Sigmoid colon (tissue), 7 donors: Measurements from ENCODE around the gene RPP21. TPM values are rescaled to one million over a fixed set of nuclear protein-coding genes. Genes with fewer than 3 reads are reported as not detected.

Source experiments
- DNase-seq: peaks from one replicate; pipeline ENCODE4 v3.0.0-alpha.2; 2019
- H3K27ac ChIP-seq, 4 donors: fragments of 200-600 bp; sonication (generic); one replicate each; pipeline ENCODE4 v1.5.1; 2016 to 2019; ENCODE audit warnings: mild to moderate bottlenecking in 1 of 4
- H3K27me3 ChIP-seq, 3 donors: fragments of 200-600 bp; sonication (generic); one replicate each; pipeline ENCODE4 v1.5.1; 2019; ENCODE audit warnings: mild to moderate bottlenecking in 1 of 3
- H3K36me3 ChIP-seq, 4 donors: fragments of 200-600 bp; sonication (generic); one replicate each; pipeline ENCODE4 v1.5.1; 2016 to 2019
- H3K4me1 ChIP-seq, 4 donors: fragments of 200-600 bp; sonication (generic); one replicate each; pipeline ENCODE4 v1.5.1; 2017 to 2019
- H3K4me3 ChIP-seq, 4 donors: fragments of 200-600 bp; sonication (generic); one replicate each; pipeline ENCODE4 v1.5.1; 2017 to 2019; ENCODE audit warnings: mild to moderate bottlenecking in 2 of 4, moderate library complexity in 1 of 4
- H3K9me3 ChIP-seq, 4 donors: fragments of 200-600 bp in 3 of 4; sonication (generic) in 3 of 4; one replicate each; pipeline versions ENCODE4 v1.5.1 to v1.6.1; 2013 to 2019
- EP300 ChIP-seq, 4 donors: sonication (generic); formaldehyde crosslinking; IDR thresholded peaks; one replicate each; pipeline ENCODE4 v1.6.1; 2017; ENCODE audit warnings: antibody characterized with exemption in 4 of 4
- POLR2A ChIP-seq, 2 donors: fragments of 450-650 bp; IDR thresholded peaks; one replicate each; pipeline ENCODE4 v1.6.1; 2016; ENCODE audit warnings: antibody characterized with exemption in 2 of 2, mild to moderate bottlenecking in 2 of 2, moderate library complexity in 2 of 2
- POLR2AphosphoS5 ChIP-seq, 4 donors: sonication (generic); formaldehyde crosslinking; IDR thresholded peaks; one replicate each; pipeline ENCODE4 v1.6.1; 2017; ENCODE audit warnings: antibody characterized with exemption in 4 of 4
- WGBS, 2 donors: extraction: QIAGEN DNeasy Blood & Tissue Kit; methylation state at CpG; one replicate each; pipeline ENCODE4 v1.1.7; 2013; 5-methylcytosine and 5-hydroxymethylcytosine counted together
- intact Hi-C: fragments of 100-400 bp; cut with DNase I; formaldehyde crosslinking; loops from one replicate; pipeline ENCODE4 v1.15.1; 2023
- polyA plus RNA-seq, 3 donors: library from polyadenylated mRNA; stranded (reverse); fragments of 200-250 nt; gene quantifications; one replicate each; pipeline ENCODE4 v1.2.3, GENCODE V29; 2013
- total RNA-seq, 4 donors: library from RNA; depleted of rRNA; stranded (reverse); fragments of >200 nt; gene quantifications; one replicate each; pipeline ENCODE4 v1.1.0, GENCODE V29; 2016
- TF ChIP-seq, protein P1 (sequence below), 4 experiments: fragments of 450-650 bp in 3 of 4; fragments of 200-600 bp in 1 of 4; IDR thresholded peaks; one replicate each; pipeline ENCODE4 v1.5.1; 2016 to 2019; ENCODE audit warnings: antibody characterized with exemption in 4 of 4, mild to moderate bottlenecking in 3 of 4, moderate library complexity in 2 of 4
- donor health status: healthy with polysubstance abuse.
- donor health status: Bipolar disorder and iron deficiency.
- donor health status: healthy.

RPP21 gene
- total and polyA plus RNA-seq, 7 donors, result 74.7 to 150 (median 134) TPM

DNA sequence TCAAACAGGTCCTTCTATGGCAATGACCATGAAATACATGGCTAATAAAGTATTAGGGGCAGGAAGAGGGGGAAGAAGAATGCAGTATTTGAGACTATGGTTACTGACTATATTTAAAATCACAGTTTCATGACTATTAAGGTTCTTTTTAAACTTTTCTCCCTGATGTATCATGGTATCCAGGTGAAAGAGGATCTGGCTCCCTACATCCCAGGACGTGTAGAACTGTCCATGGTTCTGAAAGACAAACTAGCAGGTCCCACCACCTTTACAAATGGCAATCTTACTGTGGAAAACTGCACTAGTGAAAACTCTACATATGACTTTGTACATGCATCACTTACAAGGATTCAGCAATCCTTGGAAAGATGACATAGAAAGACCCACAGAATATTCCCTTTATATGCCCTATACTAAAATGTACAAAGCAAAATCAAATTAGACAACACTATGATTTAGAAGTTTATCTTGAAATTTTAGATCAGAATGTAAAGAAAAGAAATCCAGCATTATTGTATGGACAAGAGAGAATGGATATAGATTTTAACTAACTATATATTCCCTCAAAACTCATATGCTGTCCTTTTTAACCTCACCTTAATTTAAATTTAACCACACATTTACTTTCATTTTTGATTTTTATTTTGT lies 33.5 kb downstream of the RPP21 start:
- no peaks in the 10 kb centered on the region for H3K4me1 ChIP-seq
- DNase-seq, result no peak
- H3K36me3 ChIP-seq, result no peaks in the 10 kb centered on the region
- H3K27ac ChIP-seq, result no peak overlapping the region
- 0% methylated on average over 1 of the region's 1 CpG for WGBS, 2 donors
- H3K27me3 ChIP-seq, result peaks cover 0 to 22% (median 0%) of the 10 kb centered on the region in 3 donors
- TF ChIP-seq POLR2AphosphoS5 (IDR thresholded peaks at IDR 0.05), result no peak
- no peak for TF ChIP-seq EP300 (IDR thresholded peaks at IDR 0.05)
- TF ChIP-seq, protein P1, sequence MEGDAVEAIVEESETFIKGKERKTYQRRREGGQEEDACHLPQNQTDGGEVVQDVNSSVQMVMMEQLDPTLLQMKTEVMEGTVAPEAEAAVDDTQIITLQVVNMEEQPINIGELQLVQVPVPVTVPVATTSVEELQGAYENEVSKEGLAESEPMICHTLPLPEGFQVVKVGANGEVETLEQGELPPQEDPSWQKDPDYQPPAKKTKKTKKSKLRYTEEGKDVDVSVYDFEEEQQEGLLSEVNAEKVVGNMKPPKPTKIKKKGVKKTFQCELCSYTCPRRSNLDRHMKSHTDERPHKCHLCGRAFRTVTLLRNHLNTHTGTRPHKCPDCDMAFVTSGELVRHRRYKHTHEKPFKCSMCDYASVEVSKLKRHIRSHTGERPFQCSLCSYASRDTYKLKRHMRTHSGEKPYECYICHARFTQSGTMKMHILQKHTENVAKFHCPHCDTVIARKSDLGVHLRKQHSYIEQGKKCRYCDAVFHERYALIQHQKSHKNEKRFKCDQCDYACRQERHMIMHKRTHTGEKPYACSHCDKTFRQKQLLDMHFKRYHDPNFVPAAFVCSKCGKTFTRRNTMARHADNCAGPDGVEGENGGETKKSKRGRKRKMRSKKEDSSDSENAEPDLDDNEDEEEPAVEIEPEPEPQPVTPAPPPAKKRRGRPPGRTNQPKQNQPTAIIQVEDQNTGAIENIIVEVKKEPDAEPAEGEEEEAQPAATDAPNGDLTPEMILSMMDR (IDR thresholded peaks at IDR 0.05), result no peak
- no peak for TF ChIP-seq POLR2A (IDR thresholded peaks at IDR 0.05)
- no peak overlapping the region for H3K4me3 ChIP-seq
- no peaks in the 10 kb centered on the region for H3K9me3 ChIP-seq
- intact Hi-C loops, result no loop called here

DNA sequence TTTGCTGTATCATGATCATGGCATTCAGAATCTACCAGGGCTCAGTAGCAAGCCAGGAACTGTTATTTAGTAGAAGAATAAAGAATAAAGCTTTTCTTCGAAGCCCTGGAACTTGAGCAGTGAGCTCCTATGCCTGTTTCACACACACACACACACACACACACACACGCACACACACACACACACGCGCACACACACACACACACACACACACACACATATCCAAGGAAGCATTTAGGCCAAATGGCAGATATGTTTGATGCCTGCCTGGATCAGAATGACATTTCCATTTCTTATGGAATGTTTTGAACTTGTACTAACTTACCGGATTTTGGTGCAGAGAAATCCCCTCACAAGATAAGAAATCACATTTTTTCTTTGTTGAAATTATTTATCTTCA lies 35.5 kb downstream of the RPP21 start:
- H3K27me3 ChIP-seq, result peaks cover 0 to 42% (median 0%) of the 10 kb centered on the region in 3 donors
- no peak for TF ChIP-seq EP300 (IDR thresholded peaks at IDR 0.05)
- TF ChIP-seq, protein P1 (IDR thresholded peaks at IDR 0.05), result no peak
- no peak for TF ChIP-seq POLR2AphosphoS5 (IDR thresholded peaks at IDR 0.05)
- no peak for TF ChIP-seq POLR2A (IDR thresholded peaks at IDR 0.05)

DNA sequence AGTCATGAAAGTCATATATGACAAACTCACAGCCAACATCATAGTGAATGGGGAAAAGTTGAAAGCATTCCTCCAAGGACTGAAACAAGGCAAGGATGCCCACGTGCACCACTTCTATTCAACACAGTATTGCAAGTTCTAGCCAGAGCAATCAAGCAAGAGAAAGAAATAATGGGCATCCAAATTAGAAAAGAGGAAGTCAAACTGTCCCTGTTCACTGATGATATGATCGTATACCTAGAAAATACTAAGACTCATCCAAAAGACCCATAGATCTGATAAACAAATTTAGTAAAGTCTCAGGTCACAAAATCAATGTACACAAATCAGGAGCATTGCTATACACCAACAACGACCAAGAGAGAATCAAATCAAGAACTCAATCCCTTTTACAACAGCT lies 41.2 kb downstream of the RPP21 start:
- Histone ChIP-seq H3K36me3 (no peaks in the 10 kb centered on the region), H3K4me1 (no peaks in the 10 kb centered on the region), H3K27ac (no peak overlapping the region), H3K9me3 (no peaks in the 10 kb centered on the region), H3K4me3 (no peak overlapping the region), H3K27me3 (peaks cover 0 to 53% (median 0%) of the 10 kb centered on the region in 3 donors)
- no peak for TF ChIP-seq EP300 (IDR thresholded peaks at IDR 0.05)
- TF ChIP-seq POLR2AphosphoS5 (IDR thresholded peaks at IDR 0.05), result no peak
- TF ChIP-seq POLR2A (IDR thresholded peaks at IDR 0.05), result no peak
- TF ChIP-seq, protein P1 (IDR thresholded peaks at IDR 0.05), result no peak
- 36 to 42% methylated on average over 3 of the region's 3 CpGs for whole genome bisulfite sequencing, 2 donors
- intact Hi-C loops, result no loop called here
- no peak for DNase-seq

More for the DNA sequence above, 35.5 kb downstream of the RPP21 start:
- Histone ChIP-seq H3K27ac (no peak overlapping the region), H3K4me3 (no peak overlapping the region), H3K4me1 (no peaks in the 10 kb centered on the region), H3K36me3 (no peaks in the 10 kb centered on the region), H3K9me3 (no peaks in the 10 kb centered on the region)
- no peak for DNase-seq
- WGBS, 2 donors, result 60% methylated on average over 5 of the region's 5 CpGs
- intact Hi-C loops, result no loop called here

DNA sequence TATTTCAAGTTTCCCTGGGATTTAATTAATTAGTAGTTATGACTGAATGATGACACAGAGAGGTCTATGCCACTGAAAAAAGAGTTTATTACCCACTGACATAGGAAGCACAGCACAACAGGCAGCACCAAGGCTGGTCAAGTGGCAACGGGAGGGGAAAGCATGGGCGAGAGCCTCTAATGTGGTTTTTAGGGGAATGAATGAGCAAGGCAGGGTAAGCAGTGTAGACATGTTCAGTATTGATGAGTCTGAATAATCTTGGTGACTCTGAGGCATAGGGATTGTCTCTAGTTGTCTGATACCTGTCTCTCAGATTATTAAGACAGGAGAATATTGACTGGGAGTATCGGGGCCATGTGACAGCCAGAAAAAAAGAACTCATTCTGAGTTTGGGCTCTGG lies 46.3 kb downstream of the RPP21 start:
- peaks cover 0 to 19% (median 0%) of the 10 kb centered on the region in 3 donors for H3K27me3 ChIP-seq
- 60 to 66% methylated on average over 3 of the region's 3 CpGs for WGBS, 2 donors

More for the DNA sequence above, 46.3 kb downstream of the RPP21 start:
- intact Hi-C loops, result no loop called here
- Histone ChIP-seq H3K4me3 (no peak overlapping the region), H3K4me1 (no peaks in the 10 kb centered on the region), H3K9me3 (no peaks in the 10 kb centered on the region), H3K27ac (no peak overlapping the region), H3K36me3 (no peaks in the 10 kb centered on the region)
- TF ChIP-seq, protein P1 (IDR thresholded peaks at IDR 0.05), result no peak
- no peak for TF ChIP-seq POLR2A (IDR thresholded peaks at IDR 0.05)
- no peak for TF ChIP-seq EP300 (IDR thresholded peaks at IDR 0.05)
- TF ChIP-seq POLR2AphosphoS5 (IDR thresholded peaks at IDR 0.05), result no peak
- DNase-seq, result no peak
